Vagina (tissue), 2 donors: Measurements from ENCODE around the gene IL23R. TPM values are rescaled to one million over a fixed set of nuclear protein-coding genes. Genes with fewer than 3 reads are reported as not detected.

Source experiments
- DNase-seq, 2 donors: peaks; one replicate each; pipeline ENCODE4 v3.0.0-alpha.2; 2017; ENCODE audit errors: extremely low spot score in 2 of 2
- H3K27ac ChIP-seq: fragments of 200-600 bp; sonication (generic); one replicate; pipeline ENCODE4 v1.5.1; 2019
- H3K27me3 ChIP-seq: fragments of 200-600 bp; sonication (generic); one replicate; pipeline ENCODE4 v1.5.1; 2019
- H3K36me3 ChIP-seq, 2 donors: fragments of 200-600 bp; sonication (generic); one replicate each; pipeline ENCODE4 v1.5.1; 2017 to 2019
- H3K4me1 ChIP-seq: fragments of 200-600 bp; sonication (generic); one replicate; pipeline ENCODE4 v1.5.1; 2019
- H3K4me3 ChIP-seq, 2 donors: fragments of 200-600 bp; sonication (generic); 1 replicate in 1 of 2; 2 replicates in 1 of 2; pipeline ENCODE4 v1.5.1; 2016 to 2019
- H3K9me3 ChIP-seq: fragments of 200-600 bp; sonication (generic); one replicate; pipeline ENCODE4 v1.5.1; 2019
- POLR2A ChIP-seq, 2 donors: fragments of 450-650 bp; IDR thresholded peaks; one replicate each; pipeline ENCODE4 v1.6.1; 2017; ENCODE audit warnings: antibody characterized with exemption in 2 of 2, mild to moderate bottlenecking in 2 of 2, moderate library complexity in 2 of 2
- POLR2AphosphoS5 ChIP-seq, 2 donors: sonication (generic); formaldehyde crosslinking; IDR thresholded peaks; one replicate each; pipeline ENCODE4 v1.9.0; 2017; ENCODE audit warnings: antibody characterized with exemption in 2 of 2, mild to moderate bottlenecking in 2 of 2, low read depth in 1 of 2; ENCODE audit not compliant: insufficient read depth in 1 of 2
- intact Hi-C: fragments of 100-400 bp; cut with DNase I; formaldehyde crosslinking; loops from one replicate; pipeline ENCODE4 v1.15.1; 2023
- total RNA-seq: library from RNA; depleted of rRNA; stranded (reverse); fragments of >200 nt; gene quantifications from one replicate; pipeline ENCODE4 v1.2.3, GENCODE V29; 2016
- TF ChIP-seq, protein P1 (sequence below), 3 experiments: fragments of 450-650 bp in 2 of 3; fragments of 200-600 bp in 1 of 3; sonication (generic) in 1 of 3; IDR thresholded peaks; one replicate each; pipeline ENCODE4 v1.5.1; 2017 to 2019; ENCODE audit warnings: antibody characterized with exemption in 3 of 3, mild to moderate bottlenecking in 2 of 3, moderate library complexity in 2 of 3

The IL23R gene
- total RNA-seq, 1 donor from 2014 or later = not detected

DNA sequence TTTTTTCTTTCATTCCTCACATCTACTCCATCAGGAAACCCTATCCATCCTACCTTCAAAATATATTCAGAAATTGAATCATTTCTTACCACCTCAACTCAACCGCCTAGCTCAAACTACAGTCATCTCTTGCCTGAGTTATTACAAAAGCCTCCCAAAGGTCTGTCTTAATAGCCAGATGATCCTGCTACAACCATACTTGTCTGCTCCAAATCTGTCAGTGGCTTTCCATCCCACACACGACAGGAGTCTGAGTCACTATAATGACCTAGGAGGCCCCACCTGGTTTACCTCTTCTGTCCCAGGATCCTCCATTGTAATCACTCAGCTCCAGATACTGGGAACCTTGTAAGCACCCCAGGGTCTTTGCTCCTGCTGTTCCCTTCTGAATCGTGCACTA, 104.3 kb downstream of the IL23R start:
- Histone ChIP-seq H3K36me3 (no peaks in the 10 kb centered on the region), H3K27ac (no peak overlapping the region), H3K27me3 (no peaks in the 10 kb centered on the region), H3K9me3 (no peaks in the 10 kb centered on the region), H3K4me1 (no peaks in the 10 kb centered on the region), H3K4me3 (no peak overlapping the region)
- TF ChIP-seq POLR2AphosphoS5 (IDR thresholded peaks at IDR 0.05; ENCODE audit: insufficient read depth in 1 of 2, low read depth in 1 of 2) = no peak
- TF ChIP-seq, protein P1, sequence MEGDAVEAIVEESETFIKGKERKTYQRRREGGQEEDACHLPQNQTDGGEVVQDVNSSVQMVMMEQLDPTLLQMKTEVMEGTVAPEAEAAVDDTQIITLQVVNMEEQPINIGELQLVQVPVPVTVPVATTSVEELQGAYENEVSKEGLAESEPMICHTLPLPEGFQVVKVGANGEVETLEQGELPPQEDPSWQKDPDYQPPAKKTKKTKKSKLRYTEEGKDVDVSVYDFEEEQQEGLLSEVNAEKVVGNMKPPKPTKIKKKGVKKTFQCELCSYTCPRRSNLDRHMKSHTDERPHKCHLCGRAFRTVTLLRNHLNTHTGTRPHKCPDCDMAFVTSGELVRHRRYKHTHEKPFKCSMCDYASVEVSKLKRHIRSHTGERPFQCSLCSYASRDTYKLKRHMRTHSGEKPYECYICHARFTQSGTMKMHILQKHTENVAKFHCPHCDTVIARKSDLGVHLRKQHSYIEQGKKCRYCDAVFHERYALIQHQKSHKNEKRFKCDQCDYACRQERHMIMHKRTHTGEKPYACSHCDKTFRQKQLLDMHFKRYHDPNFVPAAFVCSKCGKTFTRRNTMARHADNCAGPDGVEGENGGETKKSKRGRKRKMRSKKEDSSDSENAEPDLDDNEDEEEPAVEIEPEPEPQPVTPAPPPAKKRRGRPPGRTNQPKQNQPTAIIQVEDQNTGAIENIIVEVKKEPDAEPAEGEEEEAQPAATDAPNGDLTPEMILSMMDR (IDR thresholded peaks at IDR 0.05) = no peak
- intact Hi-C loops = no loop called here
- DNase-seq = no peak

DNA sequence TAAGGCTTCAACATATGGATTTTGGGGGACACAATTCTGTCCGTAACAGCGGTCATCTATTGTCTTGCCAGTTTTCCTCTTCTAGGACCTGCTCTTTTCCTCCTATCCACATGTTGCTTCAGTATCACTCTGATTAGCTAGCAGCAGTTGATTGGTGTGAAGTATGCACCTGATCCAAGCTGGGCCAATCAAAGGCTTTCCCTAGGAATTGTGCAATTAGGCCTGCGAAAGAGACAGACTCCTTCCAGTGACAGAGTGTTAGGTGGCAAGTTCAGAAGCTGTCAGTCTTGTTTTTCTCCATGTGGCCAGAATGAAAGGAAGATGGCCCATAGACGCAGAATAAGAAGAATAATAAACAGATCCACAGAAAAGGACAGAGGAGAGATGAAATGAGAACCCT, 107.3 kb downstream of the IL23R start:
- Histone ChIP-seq H3K4me1 (no peaks in the 10 kb centered on the region), H3K9me3 (no peaks in the 10 kb centered on the region), H3K36me3 (no peaks in the 10 kb centered on the region), H3K27ac (no peak overlapping the region), H3K4me3 (no peak overlapping the region), H3K27me3 (no peaks in the 10 kb centered on the region)
- DNase-seq = no peak
- intact Hi-C loops = no loop called here
- TF ChIP-seq POLR2AphosphoS5 (IDR thresholded peaks at IDR 0.05; ENCODE audit: insufficient read depth in 1 of 2, low read depth in 1 of 2) (no peak), POLR2A (IDR thresholded peaks at IDR 0.05) (no peak)
- TF ChIP-seq, protein P1 (IDR thresholded peaks at IDR 0.05) = no peak

DNA sequence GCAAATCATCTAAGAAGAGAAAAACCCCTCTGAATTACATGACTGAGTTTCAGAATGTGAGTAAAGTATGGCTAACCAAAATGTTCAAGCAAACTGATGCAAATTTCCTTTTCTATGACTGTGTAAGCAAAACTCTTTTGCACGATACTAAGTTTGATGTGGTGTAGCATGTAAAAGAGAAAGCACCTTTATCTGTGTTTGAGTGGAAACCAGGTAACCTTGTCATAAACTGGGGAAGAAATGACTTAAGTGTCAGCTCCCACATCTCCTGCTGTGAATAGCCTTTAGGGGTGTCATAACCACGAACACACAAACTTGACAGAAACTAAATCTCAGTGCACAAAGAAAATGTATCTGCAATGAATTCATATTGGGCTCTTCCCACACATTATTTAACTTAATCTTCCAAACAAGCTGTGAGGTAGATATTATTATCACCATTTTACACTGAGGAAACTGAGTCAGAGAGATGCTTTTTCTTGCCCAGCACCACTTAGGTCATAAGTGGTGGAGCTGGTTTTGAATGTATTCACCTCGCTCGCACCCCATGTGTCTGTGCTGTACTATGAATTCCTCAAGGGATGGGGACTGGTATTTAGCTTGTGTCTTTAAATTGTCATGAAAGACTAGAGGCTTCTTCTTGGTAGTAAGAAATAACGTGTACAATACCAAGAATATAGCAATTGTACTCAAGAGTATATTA, 108.5 kb downstream of the IL23R start:
- Histone ChIP-seq H3K27ac (no peak overlapping the region), H3K4me3 (no peak overlapping the region), H3K9me3 (no peaks in the 10 kb centered on the region), H3K36me3 (no peaks in the 10 kb centered on the region), H3K27me3 (no peaks in the 10 kb centered on the region), H3K4me1 (no peaks in the 10 kb centered on the region)
- intact Hi-C loops = no loop called here
- DNase-seq = no peak
- TF ChIP-seq POLR2A (IDR thresholded peaks at IDR 0.05) = no peak
- TF ChIP-seq, protein P1 (IDR thresholded peaks at IDR 0.05) = no peak
- TF ChIP-seq POLR2AphosphoS5 (IDR thresholded peaks at IDR 0.05; ENCODE audit: insufficient read depth in 1 of 2, low read depth in 1 of 2) = no peak

DNA sequence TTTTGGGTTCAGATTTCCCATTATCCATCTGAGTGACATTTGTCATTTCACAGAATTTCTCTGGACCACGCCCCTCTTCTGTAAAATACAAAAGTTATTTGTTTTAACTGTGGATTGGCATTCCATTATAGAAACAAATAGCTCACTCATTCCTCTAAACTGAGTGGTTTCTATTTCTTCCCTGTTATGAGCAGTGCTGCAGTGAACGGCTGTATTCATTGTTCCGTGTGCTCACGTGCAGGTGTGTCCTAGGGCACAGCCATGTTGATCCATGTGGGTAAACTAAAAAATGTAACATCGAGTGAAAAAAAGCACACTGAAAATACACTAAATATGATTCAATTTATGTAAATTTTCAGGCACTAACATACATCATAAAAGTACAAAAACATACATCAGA, 114.4 kb downstream of the IL23R start:
- Histone ChIP-seq H3K9me3 (no peaks in the 10 kb centered on the region), H3K36me3 (no peaks in the 10 kb centered on the region), H3K4me1 (no peaks in the 10 kb centered on the region), H3K4me3 (no peak overlapping the region), H3K27ac (no peak overlapping the region), H3K27me3 (no peaks in the 10 kb centered on the region)
- DNase-seq = no peak
- TF ChIP-seq, protein P1 (IDR thresholded peaks at IDR 0.05) = no peak
- no peak for TF ChIP-seq POLR2AphosphoS5 (IDR thresholded peaks at IDR 0.05; ENCODE audit: insufficient read depth in 1 of 2, low read depth in 1 of 2)
- no peak for TF ChIP-seq POLR2A (IDR thresholded peaks at IDR 0.05)
- intact Hi-C loops = no loop called here

DNA sequence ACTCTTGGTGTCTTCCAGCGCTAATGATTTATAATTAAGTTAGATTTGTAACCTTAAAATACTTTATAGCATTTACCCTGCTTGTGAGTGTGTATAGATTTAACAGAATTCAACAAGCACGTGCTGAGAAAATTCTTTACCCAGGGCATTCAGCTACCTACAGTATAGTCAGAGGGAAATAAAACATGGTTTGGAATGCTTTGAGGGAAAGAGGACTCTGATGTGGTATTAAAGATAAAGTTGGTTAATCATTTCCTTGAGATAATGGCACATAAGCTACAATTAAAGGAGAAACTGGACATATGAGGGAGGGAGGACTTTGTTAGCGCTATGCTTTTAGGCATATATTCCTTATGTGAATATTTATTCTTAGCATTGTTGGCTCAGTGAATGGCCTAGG, 115.0 kb downstream of the IL23R start:
- Histone ChIP-seq H3K27me3 (no peaks in the 10 kb centered on the region), H3K4me3 (no peak overlapping the region), H3K9me3 (no peaks in the 10 kb centered on the region), H3K36me3 (no peaks in the 10 kb centered on the region), H3K27ac (no peak overlapping the region), H3K4me1 (no peaks in the 10 kb centered on the region)
- TF ChIP-seq POLR2AphosphoS5 (IDR thresholded peaks at IDR 0.05; ENCODE audit: insufficient read depth in 1 of 2, low read depth in 1 of 2) = no peak
- TF ChIP-seq, protein P1 (IDR thresholded peaks at IDR 0.05) = no peak
- TF ChIP-seq POLR2A (IDR thresholded peaks at IDR 0.05) = no peak
- no peak for DNase-seq
- intact Hi-C loops = no loop called here
